ENCODE data around the gene RAPGEF5. TPM values are rescaled to one million over a fixed set of nuclear protein-coding genes. Genes with fewer than 3 reads are reported as not detected.

Gene RAPGEF5
- total RNA-seq, 1 experiment from 2014 or later = 13.3 TPM

- Mint-ChIP-seq H3K9me3 (peaks cover 6 to 10% of the 10 kb centered on the region in 2 experiments; a peak in 4 of 5 replicates), H3K27ac (peak overlapping the region in 1 of 3 experiments; percentile 46; a peak in 1 of 7 replicates), H3K36me3 (ENCODE audit: insufficient read depth in 1 of 3, low read depth in 3 of 3) (peaks cover 14 to 28% (median 16%) of the 10 kb centered on the region in 3 experiments), H3K4me1 (peaks cover 52 to 66% of the 10 kb centered on the region in 2 experiments), H3K27me3 (ENCODE audit: low read depth) (no peaks in the 10 kb centered on the region), H3K4me3 (no peak overlapping the region)
- Histone ChIP-seq H4K8ac (replicated peaks; ENCODE audit: insufficient read length, low read depth, low read length) (no peak overlapping the region), H2BK120ac (ENCODE audit: low read depth, low read length, poor library complexity, severe bottlenecking) (no peak overlapping the region), H4K20me1 (ENCODE audit: control insufficient read depth, insufficient read depth, insufficient read length) (no peaks in the 10 kb centered on the region), H3K9ac (ENCODE audit: extremely low read depth, insufficient read length, low read length) (no peak overlapping the region), H3K27me3 (ENCODE audit: insufficient read depth, low read length) (no peaks in the 10 kb centered on the region), H2AFZ (ENCODE audit: low read length) (no peak overlapping the region), H3K79me1 (ENCODE audit: insufficient read depth, low read depth, low read length, poor library complexity, severe bottlenecking) (peaks cover 3% of the 10 kb centered on the region), H3K23ac (ENCODE audit: insufficient read length, low read depth, low read length) (no peak overlapping the region), H4K91ac (ENCODE audit: insufficient read length, low read depth, low read length) (no peak overlapping the region), H3K18ac (ENCODE audit: insufficient read length, low read depth, low read length) (no peak overlapping the region), H3K4me2 (ENCODE audit: insufficient read depth, insufficient read length, low read length) (no peak overlapping the region), H2BK12ac (ENCODE audit: insufficient read length, low read depth, low read length) (no peak overlapping the region), H3K56ac (ENCODE audit: insufficient read length, low read depth, low read length) (no peak overlapping the region), H2AK5ac (ENCODE audit: insufficient read length, low read length) (no peak overlapping the region), H2BK15ac (ENCODE audit: low read depth, low read length) (no peak overlapping the region), H3K4ac (ENCODE audit: low read depth, low read length) (no peak overlapping the region), H3K14ac (ENCODE audit: insufficient read depth, low read length) (no peak overlapping the region), H3K27ac (ENCODE audit: insufficient read length, low read depth, low read length) (no peak overlapping the region), H2BK5ac (ENCODE audit: insufficient read length, low read length) (no peak overlapping the region), H3T11ph (ENCODE audit: low read length) (no peak overlapping the region), H3K4me1 (ENCODE audit: insufficient read depth, low read length) (peaks cover 17% of the 10 kb centered on the region), H3K23me2 (ENCODE audit: insufficient read length, low read depth, low read length, poor library complexity, severe bottlenecking) (no peaks in the 10 kb centered on the region), H3K79me2 (ENCODE audit: insufficient read depth, low read length) (peaks cover 19% of the 10 kb centered on the region; the same call in 1 of the 2 replicates), H3K9me3 (ENCODE audit: control insufficient read depth, low read depth, low read length) (no peaks in the 10 kb centered on the region), H4K5ac (ENCODE audit: insufficient read length, low read depth, low read length) (no peak overlapping the region), H2BK20ac (ENCODE audit: low read depth, low read length, poor library complexity, severe bottlenecking) (no peak overlapping the region)
- DNase-seq = no peak
- WGBS (ENCODE audit: extremely low coverage, insufficient read length, low lambda C conversion rate) = no CpG with 5 or more reads among the region's 7 CpGs
- no peak for TF ChIP-seq CTCF (conservative IDR thresholded peaks at IDR 0.05)
Observed at GRCh38 chr7:22338877-22339276, 18.1 kb downstream of the RAPGEF5 start.

Measured in H9 (cell line).